NT2/D1 (cell line): ENCODE data around the gene FRMD7.

Experiments used
- DNase-seq: peaks from one replicate; pipeline ENCODE4 v3.0.0-alpha.2; 2011; ENCODE audit warnings: low read depth, low spot score
- H3K27me3 ChIP-seq: 2 replicates; pipeline ENCODE4 v1.6.0; 2011; ENCODE audit warnings: mild to moderate bottlenecking; ENCODE audit not compliant: insufficient read length, insufficient read depth
- H3K36me3 ChIP-seq: 2 replicates; pipeline ENCODE4 v1.6.1; 2011; ENCODE audit warnings: mild to moderate bottlenecking, low read length, mixed read lengths; ENCODE audit not compliant: insufficient read depth, insufficient read length
- H3K4me1 ChIP-seq: 2 replicates; pipeline ENCODE4 v1.5.1; 2011; ENCODE audit not compliant: insufficient read depth, insufficient read length
- H3K4me3 ChIP-seq: 2 replicates; pipeline ENCODE4 v1.5.1; 2011; ENCODE audit warnings: low read depth; ENCODE audit not compliant: insufficient read length
- H3K9ac ChIP-seq: 2 replicates; pipeline ENCODE4 v1.6.0; 2011; ENCODE audit warnings: low read depth; ENCODE audit not compliant: insufficient read length
- H3K9me3 ChIP-seq: 2 replicates; pipeline ENCODE4 v1.5.1; 2011; ENCODE audit warnings: mild to moderate bottlenecking, low read length; ENCODE audit not compliant: insufficient read depth
- SUZ12 ChIP-seq: IDR thresholded peaks from 2 replicates; pipeline ENCODE4 v1.6.1; 2011; ENCODE audit not compliant: insufficient read length, insufficient read depth; ENCODE audit errors: extremely low read depth
- YY1 ChIP-seq: IDR thresholded peaks from 2 replicates; pipeline ENCODE4 v1.6.1; 2011; ENCODE audit not compliant: insufficient read length, insufficient read depth
- ZNF274 ChIP-seq: IDR thresholded peaks from 2 replicates; pipeline ENCODE4 v1.6.1; 2011; ENCODE audit warnings: mild to moderate bottlenecking, low read depth, low read length

Gene FRMD7

GRCh38 chrX:132153166-132153565, 25.3 kb upstream of the FRMD7 start:
- TF ChIP-seq SUZ12 (no peak), YY1 (no peak), ZNF274 (no peak)
- DNase-seq = no peak
- H3K4me3 ChIP-seq = no peak overlapping the region
- H3K9ac ChIP-seq = no peak overlapping the region
- no peaks in the 10 kb centered on the region for H3K4me1 ChIP-seq
- no peaks in the 10 kb centered on the region for H3K36me3 ChIP-seq
- H3K9me3 ChIP-seq = no peaks in the 10 kb centered on the region
- H3K27me3 ChIP-seq = no peaks in the 10 kb centered on the region

GRCh38 chrX:132146456-132146855, 18.6 kb upstream of the FRMD7 start:
- H3K4me1 ChIP-seq = no peaks in the 10 kb centered on the region
- H3K36me3 ChIP-seq = no peaks in the 10 kb centered on the region
- H3K27me3 ChIP-seq = no peaks in the 10 kb centered on the region
- no peaks in the 10 kb centered on the region for H3K9me3 ChIP-seq
- DNase-seq = no peak
- no peak for TF ChIP-seq SUZ12
- TF ChIP-seq YY1 = no peak
- TF ChIP-seq ZNF274 = no peak
- H3K4me3 ChIP-seq = no peak overlapping the region
- no peak overlapping the region for H3K9ac ChIP-seq

GRCh38 chrX:132144061-132144460, 16.2 kb upstream of the FRMD7 start:
- Histone ChIP-seq H3K4me3 (no peak overlapping the region), H3K9me3 (no peaks in the 10 kb centered on the region), H3K27me3 (no peaks in the 10 kb centered on the region), H3K36me3 (no peaks in the 10 kb centered on the region), H3K9ac (no peak overlapping the region), H3K4me1 (no peaks in the 10 kb centered on the region)
- TF ChIP-seq ZNF274 (no peak), SUZ12 (no peak), YY1 (no peak)
- no peak for DNase-seq

- Histone ChIP-seq H3K36me3 (no peaks in the 10 kb centered on the region), H3K4me3 (no peak overlapping the region), H3K9ac (no peak overlapping the region), H3K27me3 (no peaks in the 10 kb centered on the region), H3K4me1 (no peaks in the 10 kb centered on the region), H3K9me3 (peaks cover 4% of the 10 kb centered on the region; the same call in 1 of the 2 replicates)
- TF ChIP-seq ZNF274 (no peak), SUZ12 (no peak), YY1 (no peak)
- no peak for DNase-seq
These were observed 1.9 kb downstream of the FRMD7 start for GRCh38 chrX:132125906-132126305.

GRCh38 chrX:132120913-132121312, 6.9 kb downstream of the FRMD7 start:
- DNase-seq = no peak
- Histone ChIP-seq H3K9me3 (peaks cover 6% of the 10 kb centered on the region; the same call in 1 of the 2 replicates), H3K9ac (no peak overlapping the region), H3K27me3 (no peaks in the 10 kb centered on the region), H3K4me3 (no peak overlapping the region), H3K4me1 (no peaks in the 10 kb centered on the region), H3K36me3 (no peaks in the 10 kb centered on the region)
- TF ChIP-seq SUZ12 (no peak), ZNF274 (no peak), YY1 (no peak)

- no peak for DNase-seq
- no peak overlapping the region for H3K9ac ChIP-seq
- no peak for TF ChIP-seq ZNF274
- TF ChIP-seq YY1 = no peak
- H3K27me3 ChIP-seq = no peaks in the 10 kb centered on the region
- no peaks in the 10 kb centered on the region for H3K36me3 ChIP-seq
- no peak overlapping the region for H3K4me3 ChIP-seq
- peaks cover 6% of the 10 kb centered on the region; the same call in 1 of the 2 replicates for H3K9me3 ChIP-seq
- H3K4me1 ChIP-seq = no peaks in the 10 kb centered on the region
These were observed 7.9 kb downstream of the FRMD7 start for GRCh38 chrX:132119821-132120515.

GRCh38 chrX:132119283-132119682, 8.5 kb downstream of the FRMD7 start:
- DNase-seq = no peak
- no peak overlapping the region for H3K9ac ChIP-seq
- no peak overlapping the region for H3K4me3 ChIP-seq

More at GRCh38 chrX:132119283-132119682, 8.5 kb downstream of the FRMD7 start:
- Histone ChIP-seq H3K36me3 (no peaks in the 10 kb centered on the region), H3K27me3 (no peaks in the 10 kb centered on the region), H3K4me1 (no peaks in the 10 kb centered on the region), H3K9me3 (peaks cover 6% of the 10 kb centered on the region; the same call in 1 of the 2 replicates)
- TF ChIP-seq ZNF274 (no peak), YY1 (no peak), SUZ12 (no peak)
